Activated T-helper 17 cell treated with anti-CD3 and anti-CD28 coated beads, Interleukin-2, amount 50 U/mL, for 72 hours (primary cell): Measurements from ENCODE around the gene BAG5. TPM values are rescaled to one million over a fixed set of nuclear protein-coding genes. Genes with fewer than 3 reads are reported as not detected.

Experiments used
- ATAC-seq: fragments of 150-1000 bp; cut with Tn5 transposase; replicated peaks from 2 replicates; pipeline ENCODE4 v1.10.0; 2021; ENCODE audit warnings: mild to moderate bottlenecking, moderate library complexity
- H3K27ac Mint-ChIP-seq: one replicate; pipeline ENCODE4 v1.8.0; 2022; ENCODE audit warnings: mixed read lengths
- H3K27me3 Mint-ChIP-seq: one replicate; pipeline ENCODE4 v1.8.0; 2022; ENCODE audit warnings: mixed read lengths
- H3K36me3 Mint-ChIP-seq: one replicate; pipeline ENCODE4 v1.8.0; 2022; ENCODE audit warnings: low read depth, mild to moderate bottlenecking, mixed read lengths
- H3K4me1 Mint-ChIP-seq: one replicate; pipeline ENCODE4 v1.8.0; 2022; ENCODE audit warnings: mixed read lengths
- H3K4me3 Mint-ChIP-seq: one replicate; pipeline ENCODE4 v1.8.0; 2022; ENCODE audit warnings: mild to moderate bottlenecking, mixed read lengths
- H3K9me3 Mint-ChIP-seq: one replicate; pipeline ENCODE4 v1.8.0; 2022; ENCODE audit warnings: mixed read lengths
- total RNA-seq, 2 donors: library from RNA; stranded (reverse); gene quantifications; one replicate each; pipeline ENCODE4 v1.2.3, GENCODE V29; 2022

BAG5 gene
- total RNA-seq, 2 donors from 2014 or later, result 21.0 to 33.2 TPM

DNA sequence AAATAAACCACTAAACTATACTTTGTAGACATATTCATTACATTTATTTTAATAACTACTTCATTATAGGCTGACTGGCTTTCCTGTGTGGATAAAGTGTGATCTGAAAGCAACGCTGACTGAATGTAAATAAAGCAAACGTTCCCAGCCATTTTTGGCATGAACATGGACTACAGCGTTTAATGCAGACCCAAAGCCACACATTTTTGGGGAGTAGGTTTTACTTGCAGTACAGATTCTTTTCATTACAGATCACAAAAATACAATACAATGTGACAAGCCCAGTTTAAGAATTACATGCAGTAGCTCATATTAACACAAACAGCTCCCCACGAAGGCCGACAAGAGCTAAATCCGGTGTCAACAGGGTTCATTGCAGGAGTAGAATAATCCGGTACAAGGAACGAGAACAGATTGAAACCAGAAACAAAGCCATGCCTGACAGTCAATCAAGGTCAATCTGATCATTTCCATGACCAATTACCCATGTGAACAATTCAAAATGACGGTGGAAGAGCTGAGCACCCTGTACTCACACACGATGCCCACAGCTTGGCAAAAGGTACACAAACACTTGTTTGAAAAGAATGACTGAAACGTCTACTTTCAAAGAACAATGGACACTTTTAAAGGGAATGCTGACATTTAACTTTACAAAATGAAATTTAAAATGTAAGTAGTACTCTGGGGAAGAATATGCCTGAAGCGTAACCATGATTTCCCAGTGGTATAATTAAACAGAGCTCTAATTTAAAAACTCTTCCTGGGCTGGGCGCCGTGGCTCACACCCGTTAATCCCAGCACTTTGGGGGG lies 5.3 kb downstream of the BAG5 start:
- no peaks in the 10 kb centered on the region for H3K9me3 Mint-ChIP-seq
- H3K4me3 Mint-ChIP-seq, result no peak overlapping the region
- H3K27me3 Mint-ChIP-seq, result no peaks in the 10 kb centered on the region
- H3K36me3 Mint-ChIP-seq, result peaks cover 70% of the 10 kb centered on the region
- H3K4me1 Mint-ChIP-seq, result peaks cover 19% of the 10 kb centered on the region
- no peak for ATAC-seq
- H3K27ac Mint-ChIP-seq, result peak overlapping the region; percentile 52

DNA sequence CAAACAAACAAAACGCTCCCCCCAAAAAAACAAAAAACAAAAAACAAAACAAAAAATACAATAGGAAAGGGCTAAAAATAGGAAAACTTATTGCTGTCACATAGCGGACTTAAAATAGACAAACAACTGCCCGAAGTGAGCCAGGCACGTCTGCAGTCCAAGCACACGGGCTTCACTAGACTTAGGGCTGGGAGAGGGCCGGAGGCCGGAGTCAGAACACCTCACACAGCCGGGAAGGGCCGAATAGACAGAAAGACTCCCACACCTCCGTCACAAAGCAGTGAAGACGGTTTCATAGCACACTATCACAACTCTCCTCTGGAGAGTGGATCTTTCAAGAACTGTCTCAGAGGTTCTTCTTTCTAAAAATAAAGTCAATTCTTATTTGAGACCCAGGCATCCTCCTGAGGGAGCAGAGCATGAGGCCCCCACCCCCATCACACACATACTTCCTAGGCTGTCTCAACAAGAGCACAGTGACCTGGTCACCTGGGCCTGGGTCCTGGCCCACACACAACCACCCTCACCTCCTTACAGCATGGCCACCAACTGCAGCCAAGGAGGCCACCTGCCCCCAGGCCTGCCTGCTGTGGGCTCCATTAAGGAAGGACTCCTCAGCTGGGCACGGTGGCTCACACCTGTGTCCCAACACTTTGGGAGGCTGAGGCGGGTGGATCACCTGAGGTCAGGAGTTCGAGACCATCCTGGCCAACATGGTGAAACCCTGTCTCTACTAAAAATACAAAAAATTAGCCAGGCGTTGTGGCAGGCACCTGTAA lies 6.7 kb downstream of the BAG5 start:
- peak overlapping the region; percentile 0 for H3K27ac Mint-ChIP-seq
- peaks cover 57% of the 10 kb centered on the region for H3K36me3 Mint-ChIP-seq
- H3K4me1 Mint-ChIP-seq, result peaks cover 16% of the 10 kb centered on the region
- H3K9me3 Mint-ChIP-seq, result no peaks in the 10 kb centered on the region
- no peak for ATAC-seq
- no peak overlapping the region for H3K4me3 Mint-ChIP-seq
- H3K27me3 Mint-ChIP-seq, result no peaks in the 10 kb centered on the region

DNA sequence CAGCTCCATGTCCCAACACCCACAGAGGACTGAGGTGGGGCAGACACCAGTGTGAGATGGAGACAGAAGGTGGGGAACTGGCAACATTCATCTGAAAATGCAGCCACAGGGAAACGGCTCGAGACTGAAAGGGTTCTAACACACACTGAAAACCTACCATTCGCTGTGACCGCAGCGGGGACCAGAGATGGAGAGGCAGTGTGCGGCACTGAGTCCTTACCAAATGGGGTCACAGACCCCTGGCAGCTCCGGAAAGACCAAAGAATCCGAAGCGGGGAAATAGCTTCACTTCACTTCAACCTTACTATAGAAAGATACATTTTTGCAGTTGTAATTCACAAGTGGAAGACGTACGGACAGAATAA lies 9.6 kb downstream of the BAG5 start:
- Mint-ChIP-seq H3K9me3 (no peaks in the 10 kb centered on the region), H3K4me1 (no peaks in the 10 kb centered on the region), H3K4me3 (no peak overlapping the region), H3K27me3 (no peaks in the 10 kb centered on the region), H3K36me3 (peaks cover 28% of the 10 kb centered on the region), H3K27ac (no peak overlapping the region)
- no peak for ATAC-seq

DNA sequence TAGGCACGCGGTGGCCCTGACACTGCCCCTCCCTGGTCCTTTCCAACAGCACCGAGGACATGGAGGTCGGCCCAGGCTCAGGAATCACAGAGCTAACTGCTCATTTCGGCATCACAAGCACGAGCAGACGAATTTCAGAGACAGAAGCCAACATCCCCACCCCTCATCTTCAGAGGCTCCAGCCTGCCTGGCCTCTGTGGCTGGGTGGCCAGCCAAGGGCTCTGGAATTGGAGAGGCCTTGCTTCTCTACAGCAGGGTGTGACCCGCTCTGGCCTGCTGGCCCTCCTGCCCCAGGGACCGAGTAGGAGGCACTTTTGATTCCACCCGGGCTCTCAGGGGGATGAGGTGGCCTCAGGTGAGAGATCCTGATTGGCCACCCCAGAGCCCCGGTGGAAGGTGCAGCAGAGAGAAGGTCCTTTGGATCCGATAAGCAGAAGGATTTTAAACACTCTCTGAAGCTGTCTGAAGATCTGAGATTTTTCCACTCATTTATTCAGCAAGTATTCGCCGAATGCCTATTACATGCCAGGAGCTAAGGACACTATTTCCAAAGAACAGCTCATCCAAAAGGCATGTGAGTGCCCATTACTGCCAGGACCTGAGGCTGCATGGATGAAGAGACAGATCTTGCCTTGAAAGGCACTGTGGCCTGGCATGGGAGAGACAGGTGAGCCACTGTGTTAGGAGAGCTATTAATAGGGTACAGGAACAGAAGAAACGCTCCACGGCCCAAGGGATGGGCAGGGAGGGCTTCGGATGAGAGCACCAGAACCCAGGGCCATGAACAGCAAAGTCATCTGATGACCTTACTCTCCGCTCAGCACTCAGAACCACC lies 10.2 kb downstream of the BAG5 start:
- Mint-ChIP-seq H3K4me3 (no peak overlapping the region), H3K36me3 (peaks cover 22% of the 10 kb centered on the region), H3K27ac (peak overlapping the region; percentile 33), H3K27me3 (no peaks in the 10 kb centered on the region), H3K4me1 (no peaks in the 10 kb centered on the region), H3K9me3 (no peaks in the 10 kb centered on the region)
- no peak for ATAC-seq

DNA sequence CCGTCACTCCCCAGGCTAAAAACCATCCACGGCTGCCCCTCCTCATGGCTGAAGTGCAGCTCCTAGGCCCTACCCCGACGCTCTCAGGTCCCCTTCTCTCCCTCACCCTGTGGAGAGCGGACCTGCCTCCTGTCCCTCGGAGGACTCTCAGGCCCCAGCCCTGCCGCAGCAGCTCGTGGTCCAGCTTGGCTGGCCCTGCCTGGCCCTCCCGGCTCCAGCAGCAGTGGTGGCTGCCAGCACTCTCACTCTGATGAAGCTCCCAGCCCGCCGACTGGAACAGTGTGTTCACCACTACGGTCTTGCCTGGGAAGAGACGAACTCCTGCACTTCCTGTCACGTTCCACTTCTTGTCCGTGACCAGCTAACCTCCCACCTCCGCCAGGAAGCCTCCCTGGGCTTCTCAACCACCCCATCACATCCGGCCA lies 11.1 kb downstream of the BAG5 start:
- Mint-ChIP-seq H3K27me3 (no peaks in the 10 kb centered on the region), H3K9me3 (no peaks in the 10 kb centered on the region), H3K36me3 (peaks cover 13% of the 10 kb centered on the region), H3K27ac (peak overlapping the region; percentile 33), H3K4me3 (no peak overlapping the region), H3K4me1 (no peaks in the 10 kb centered on the region)
- no peak for ATAC-seq

DNA sequence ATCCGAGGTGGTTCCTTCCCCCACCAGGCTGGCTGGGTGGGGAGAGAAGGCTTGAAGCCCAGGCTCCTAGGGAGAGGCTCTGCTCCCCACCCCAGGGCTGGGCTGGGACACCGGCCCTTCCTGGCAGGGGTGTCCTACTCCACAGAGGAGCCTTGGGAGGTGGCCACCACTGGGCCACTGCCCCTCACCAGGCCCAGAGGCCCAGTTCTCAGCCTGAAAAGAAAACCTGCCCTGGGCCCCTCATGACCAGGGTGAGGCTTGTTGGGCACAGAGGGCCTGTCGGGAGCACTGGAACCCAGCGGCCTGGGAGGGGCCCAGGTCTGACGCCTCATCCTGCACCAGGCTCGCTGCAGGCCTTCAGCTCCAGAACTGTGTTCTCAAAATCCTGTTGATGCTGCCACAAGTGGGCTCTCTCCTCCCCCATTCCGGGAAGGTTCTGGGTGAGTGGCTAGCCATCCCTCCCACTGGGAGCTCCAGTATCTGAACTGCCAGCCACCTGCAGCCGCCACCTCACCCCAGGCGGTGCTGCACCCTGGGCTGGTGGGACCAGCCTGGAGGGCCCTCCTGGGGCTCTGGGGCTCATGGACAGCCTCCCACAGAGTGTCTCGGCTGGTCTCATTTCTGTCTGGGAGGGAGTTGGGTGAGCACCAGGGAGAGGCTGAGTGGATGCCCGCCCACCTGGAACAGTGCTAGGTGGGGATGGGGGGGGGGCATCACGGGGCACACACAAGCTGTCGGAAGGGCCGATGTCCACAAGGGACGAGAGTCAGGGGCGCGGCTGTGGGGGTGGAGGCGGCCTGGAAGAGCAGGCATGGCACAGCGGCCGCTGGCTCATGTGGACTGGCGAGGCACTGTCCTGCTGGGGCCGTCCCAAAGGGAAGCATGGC lies 11.8 kb downstream of the BAG5 start:
- Mint-ChIP-seq H3K4me3 (no peak overlapping the region), H3K36me3 (peaks cover 11% of the 10 kb centered on the region), H3K27me3 (no peaks in the 10 kb centered on the region), H3K9me3 (no peaks in the 10 kb centered on the region), H3K27ac (no peak overlapping the region), H3K4me1 (no peaks in the 10 kb centered on the region)
- no peak for ATAC-seq

DNA sequence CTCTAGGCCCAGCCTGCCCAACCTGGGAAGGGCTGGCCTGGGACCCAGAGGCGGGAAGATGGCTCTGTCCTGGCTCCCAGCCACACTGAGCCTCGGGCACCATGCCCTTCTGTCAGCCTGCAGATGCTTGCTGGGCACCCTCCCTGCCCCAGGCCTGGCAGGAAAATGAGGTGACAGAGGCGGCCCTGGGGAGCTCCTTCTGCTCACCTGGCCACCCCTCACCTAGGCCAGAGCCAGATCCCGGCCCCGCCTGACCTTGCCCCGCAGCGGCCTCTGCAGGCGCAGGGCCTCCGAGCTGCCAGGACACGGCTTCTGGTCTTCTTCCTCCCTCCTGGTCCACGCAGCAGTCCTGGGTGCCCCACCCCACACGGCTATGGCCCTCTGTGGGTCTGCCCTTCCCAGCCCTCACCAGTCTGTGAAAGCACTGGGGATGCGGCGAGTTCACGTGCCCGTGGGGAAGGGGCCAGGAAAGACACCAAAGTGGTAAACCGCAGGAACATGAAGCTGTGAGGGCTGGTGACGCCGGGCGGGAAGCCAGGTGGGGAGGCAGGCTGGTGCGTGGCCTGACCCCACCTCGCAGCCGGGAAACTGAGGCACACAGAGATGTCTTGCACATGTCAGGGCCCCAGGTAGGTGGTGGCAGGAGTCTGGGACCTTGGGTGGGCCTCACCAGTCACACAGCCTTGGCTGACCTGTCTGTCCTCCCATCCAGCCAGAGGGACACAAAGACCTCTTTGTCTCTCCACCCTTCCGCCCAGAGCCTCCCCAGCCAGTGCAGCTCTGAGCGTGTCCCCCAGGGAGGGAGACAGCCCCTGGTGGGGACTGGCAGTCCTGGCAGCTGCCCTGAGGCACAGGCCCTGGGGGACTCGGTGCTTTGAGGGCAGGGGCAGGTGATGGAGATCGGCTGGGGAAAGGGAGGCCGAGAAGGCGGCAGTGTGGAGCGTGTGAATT lies 12.8 kb downstream of the BAG5 start:
- H3K27me3 Mint-ChIP-seq, result no peaks in the 10 kb centered on the region
- ATAC-seq, result no peak
- H3K27ac Mint-ChIP-seq, result no peak overlapping the region
- H3K4me1 Mint-ChIP-seq, result no peaks in the 10 kb centered on the region
- H3K9me3 Mint-ChIP-seq, result no peaks in the 10 kb centered on the region
- no peak overlapping the region for H3K4me3 Mint-ChIP-seq
- peaks cover under 1% of the 10 kb centered on the region for H3K36me3 Mint-ChIP-seq

DNA sequence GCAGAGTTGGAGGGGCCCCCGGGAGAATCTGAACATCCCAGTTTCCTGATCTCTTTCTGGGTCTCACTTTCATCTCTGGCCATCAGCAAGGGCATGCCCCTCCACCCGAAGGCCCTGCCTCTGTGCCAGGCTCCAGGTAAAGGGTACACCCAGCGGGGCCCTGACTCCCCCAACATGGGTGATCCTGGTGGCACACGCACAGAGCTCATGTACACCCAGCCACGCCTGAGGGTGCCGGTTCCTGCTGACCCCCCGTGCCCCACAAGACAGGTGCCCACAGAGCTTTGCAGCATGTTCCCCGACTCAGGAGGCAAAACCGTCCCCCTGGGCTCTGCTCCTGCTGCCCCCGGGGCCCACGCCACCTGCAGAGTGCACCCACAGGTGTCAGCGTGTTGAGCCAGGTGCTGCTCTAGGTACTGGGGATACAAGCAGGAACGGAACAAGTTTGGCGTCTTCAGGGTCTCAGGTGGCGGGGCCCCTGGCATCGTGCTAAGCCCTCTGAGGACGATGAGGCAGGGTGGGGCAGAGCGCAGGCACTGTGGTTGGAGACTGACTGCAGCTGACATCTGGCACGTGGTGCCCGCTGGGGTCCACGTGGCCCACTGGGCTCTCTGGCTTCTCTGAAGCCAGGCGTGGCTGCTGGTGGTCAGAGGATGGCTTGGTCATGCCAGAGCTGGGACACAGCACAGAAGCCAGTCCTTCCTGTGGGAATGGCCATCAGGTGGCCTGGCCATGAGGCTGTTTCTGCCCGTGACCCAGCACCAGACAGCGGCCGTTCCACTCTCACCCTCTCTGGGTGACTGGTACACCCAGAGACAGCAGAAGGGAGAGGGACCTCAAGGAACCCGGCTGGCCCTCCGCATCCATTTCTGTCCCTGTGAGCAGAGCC lies 13.8 kb downstream of the BAG5 start:
- no peaks in the 10 kb centered on the region for H3K36me3 Mint-ChIP-seq
- H3K4me1 Mint-ChIP-seq, result no peaks in the 10 kb centered on the region
- no peak for ATAC-seq
- H3K9me3 Mint-ChIP-seq, result no peaks in the 10 kb centered on the region
- no peak overlapping the region for H3K27ac Mint-ChIP-seq
- H3K4me3 Mint-ChIP-seq, result no peak overlapping the region
- H3K27me3 Mint-ChIP-seq, result no peaks in the 10 kb centered on the region

DNA sequence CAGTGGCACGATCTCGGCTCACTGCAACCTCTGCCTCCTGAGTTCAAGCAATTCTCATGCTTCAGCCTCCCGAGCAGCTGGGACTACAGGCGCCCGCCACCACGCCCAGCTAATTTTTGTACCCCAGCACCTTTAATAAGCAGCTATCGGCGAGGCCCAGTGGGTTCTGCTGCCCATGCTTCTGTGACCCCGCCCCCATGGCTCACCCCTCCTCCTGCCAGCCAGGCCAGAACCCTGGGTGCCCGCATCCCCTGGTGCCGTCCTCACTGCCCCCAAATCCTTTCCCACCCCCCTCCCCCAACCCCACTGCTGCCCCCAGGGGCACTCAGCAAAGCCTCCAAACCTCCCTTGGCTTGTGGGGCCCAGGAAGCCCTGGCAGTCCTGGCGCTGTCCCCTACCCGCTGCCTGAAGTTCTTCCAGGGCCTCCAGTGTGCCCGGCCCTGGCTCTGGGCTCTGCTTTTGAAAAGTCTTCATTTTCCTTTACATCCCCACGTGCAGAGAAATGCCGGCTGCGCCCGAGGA lies 14.5 kb downstream of the BAG5 start:
- no peak for ATAC-seq
- H3K4me3 Mint-ChIP-seq, result no peak overlapping the region
- H3K9me3 Mint-ChIP-seq, result no peaks in the 10 kb centered on the region
- no peak overlapping the region for H3K27ac Mint-ChIP-seq
- H3K4me1 Mint-ChIP-seq, result no peaks in the 10 kb centered on the region
- H3K27me3 Mint-ChIP-seq, result no peaks in the 10 kb centered on the region
- no peaks in the 10 kb centered on the region for H3K36me3 Mint-ChIP-seq

DNA sequence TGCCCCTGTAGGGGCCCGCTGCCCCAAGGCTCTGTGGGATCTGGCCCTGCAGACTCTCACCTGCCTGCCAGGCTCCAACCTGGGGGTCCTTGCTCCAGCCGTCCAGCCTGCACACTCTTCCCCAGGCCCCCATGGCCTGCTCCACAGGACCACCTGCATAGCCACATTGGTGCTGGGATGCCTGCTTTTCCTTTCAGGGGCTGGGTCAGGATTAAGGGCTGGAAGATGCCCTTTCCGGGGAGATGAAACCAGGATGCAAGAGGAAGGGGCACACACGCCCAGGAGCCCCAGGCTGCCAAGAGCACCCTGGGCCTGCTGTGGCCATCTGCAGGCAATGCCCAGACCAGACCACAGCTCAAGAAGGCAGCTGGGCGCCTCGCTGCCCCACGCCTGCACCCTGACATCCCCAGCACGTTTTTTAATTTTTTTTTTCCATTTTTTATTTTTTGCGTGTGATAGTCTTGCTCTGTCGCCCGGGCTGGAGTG lies 15.0 kb downstream of the BAG5 start:
- Mint-ChIP-seq H3K4me1 (no peaks in the 10 kb centered on the region), H3K36me3 (no peaks in the 10 kb centered on the region), H3K27me3 (no peaks in the 10 kb centered on the region), H3K4me3 (no peak overlapping the region), H3K9me3 (no peaks in the 10 kb centered on the region), H3K27ac (no peak overlapping the region)
- ATAC-seq, result no peak

DNA sequence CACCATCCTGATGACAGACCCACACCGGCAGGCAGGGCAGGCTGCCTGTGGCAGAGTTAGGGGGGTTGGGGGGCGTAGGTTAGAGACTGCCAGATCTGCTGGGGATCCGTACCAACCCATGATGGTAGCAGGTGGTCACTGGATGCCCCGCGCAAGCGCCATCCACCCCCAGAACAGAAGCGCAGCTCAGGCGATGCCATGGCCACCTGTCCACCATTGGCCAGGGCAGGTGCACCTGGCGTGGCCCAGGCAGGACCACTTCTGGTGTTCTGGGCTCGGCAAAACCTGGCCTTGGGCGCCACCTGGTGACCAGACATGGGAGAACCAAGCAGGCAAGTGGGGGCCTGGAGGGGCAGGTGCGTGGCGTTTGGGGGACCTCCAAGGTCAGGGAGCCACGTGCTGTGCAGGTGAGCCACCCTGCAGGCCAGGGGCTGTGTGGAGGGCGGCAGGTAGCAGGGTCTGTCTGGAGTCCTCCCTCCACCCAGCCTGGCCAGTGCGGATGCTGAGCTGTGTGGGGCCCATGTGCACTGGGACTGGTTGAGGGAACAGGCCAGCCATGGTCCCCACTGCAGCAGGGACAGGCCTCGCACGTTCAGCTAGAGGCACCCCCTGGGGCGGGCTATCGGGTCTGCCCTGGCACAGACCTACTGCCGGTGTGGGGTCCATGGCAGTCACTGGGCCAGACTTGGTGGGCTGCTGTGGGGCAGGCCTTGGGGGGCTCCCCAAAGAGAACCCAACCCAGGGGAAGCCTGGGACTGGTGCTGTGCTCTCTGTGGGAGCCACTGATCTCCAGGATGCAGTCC lies 15.6 kb downstream of the BAG5 start:
- H3K4me1 Mint-ChIP-seq, result no peaks in the 10 kb centered on the region
- H3K27ac Mint-ChIP-seq, result no peak overlapping the region
- H3K4me3 Mint-ChIP-seq, result no peak overlapping the region
- no peaks in the 10 kb centered on the region for H3K9me3 Mint-ChIP-seq
- H3K36me3 Mint-ChIP-seq, result no peaks in the 10 kb centered on the region
- peak; percentile 78 for ATAC-seq
- H3K27me3 Mint-ChIP-seq, result no peaks in the 10 kb centered on the region
